GM10248 (cell line): ENCODE measurements around the gene PREX1.

Experiments used
- CTCF ChIA-PET: fragments of 300-600 bp; sonication (Branson Sonifier 250); formaldehyde crosslinking; extraction: SDS; loops from one replicate; lab custom pipeline; 2021; ENCODE audit warnings: antibody characterized with exemption; lab: Yijun Ruan, JAX
- POLR2A ChIA-PET: fragments of 350-650 bp; sonication (Branson Sonifier 250); formaldehyde crosslinking; extraction: SDS; loops from one replicate; lab custom pipeline; 2020; ENCODE audit warnings: antibody characterized with exemption; lab: Yijun Ruan, JAX
- DNase-seq: peaks from one replicate; pipeline ENCODE4 v3.0.0; 2012; ENCODE audit errors: extremely low spot score
- TF ChIP-seq, protein P1 (sequence below): IDR thresholded peaks from 2 replicates; pipeline ENCODE4 v1.5.1; 2012; ENCODE audit warnings: mild to moderate bottlenecking, low read depth; ENCODE audit errors: extremely low read depth, missing control alignments, control extremely low read depth

The PREX1 gene

GRCh38 chr20:48705240-48706115, 122.3 kb downstream of the PREX1 start:
- ChIA-PET POLR2A (no interaction called here), CTCF (interaction anchor here (0.9 to 3.5 kb wide), 4 partner anchors 11 to 201 kb away, joined by 3 to 9 read pairs (median 6); no protein-coding TSS in a partner anchor)
- TF ChIP-seq, protein P1, sequence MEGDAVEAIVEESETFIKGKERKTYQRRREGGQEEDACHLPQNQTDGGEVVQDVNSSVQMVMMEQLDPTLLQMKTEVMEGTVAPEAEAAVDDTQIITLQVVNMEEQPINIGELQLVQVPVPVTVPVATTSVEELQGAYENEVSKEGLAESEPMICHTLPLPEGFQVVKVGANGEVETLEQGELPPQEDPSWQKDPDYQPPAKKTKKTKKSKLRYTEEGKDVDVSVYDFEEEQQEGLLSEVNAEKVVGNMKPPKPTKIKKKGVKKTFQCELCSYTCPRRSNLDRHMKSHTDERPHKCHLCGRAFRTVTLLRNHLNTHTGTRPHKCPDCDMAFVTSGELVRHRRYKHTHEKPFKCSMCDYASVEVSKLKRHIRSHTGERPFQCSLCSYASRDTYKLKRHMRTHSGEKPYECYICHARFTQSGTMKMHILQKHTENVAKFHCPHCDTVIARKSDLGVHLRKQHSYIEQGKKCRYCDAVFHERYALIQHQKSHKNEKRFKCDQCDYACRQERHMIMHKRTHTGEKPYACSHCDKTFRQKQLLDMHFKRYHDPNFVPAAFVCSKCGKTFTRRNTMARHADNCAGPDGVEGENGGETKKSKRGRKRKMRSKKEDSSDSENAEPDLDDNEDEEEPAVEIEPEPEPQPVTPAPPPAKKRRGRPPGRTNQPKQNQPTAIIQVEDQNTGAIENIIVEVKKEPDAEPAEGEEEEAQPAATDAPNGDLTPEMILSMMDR: no peak
- DNase-seq: no peak

GRCh38 chr20:48704761-48705160, 123.0 kb downstream of the PREX1 start:
- DNase-seq: no peak
- ChIA-PET POLR2A (no interaction called here), CTCF (interaction anchor here (1.1 to 3.5 kb wide), 3 partner anchors 12 to 202 kb away, joined by 3 to 9 read pairs (median 8); no protein-coding TSS in a partner anchor)
- TF ChIP-seq, protein P1: no peak

GRCh38 chr20:48703511-48704219, 124.1 kb downstream of the PREX1 start:
- CTCF ChIA-PET: interaction anchor here (0.9 to 1.2 kb wide), 3 partner anchors 46 to 173 kb away, joined by 3 read pairs; no protein-coding TSS in a partner anchor
- no peak for DNase-seq
- TF ChIP-seq, protein P1: no peak
- POLR2A ChIA-PET: no interaction called here

- TF ChIP-seq, protein P1: no peak
- no peak for DNase-seq
- POLR2A ChIA-PET: no interaction called here
- CTCF ChIA-PET: interaction anchor here (0.9 kb wide), 1 partner anchor 45 kb away, joined by 3 read pairs; no protein-coding TSS in a partner anchor
Measured at GRCh38 chr20:48703107-48703506, 124.7 kb downstream of the PREX1 start.

- no peak for DNase-seq
- POLR2A ChIA-PET: no interaction called here
- TF ChIP-seq, protein P1: no peak
- CTCF ChIA-PET: interaction anchor here (0.9 kb wide), 1 partner anchor 45 kb away, joined by 3 read pairs; no protein-coding TSS in a partner anchor
Measured at GRCh38 chr20:48702455-48702913, 125.3 kb downstream of the PREX1 start.

DNA sequence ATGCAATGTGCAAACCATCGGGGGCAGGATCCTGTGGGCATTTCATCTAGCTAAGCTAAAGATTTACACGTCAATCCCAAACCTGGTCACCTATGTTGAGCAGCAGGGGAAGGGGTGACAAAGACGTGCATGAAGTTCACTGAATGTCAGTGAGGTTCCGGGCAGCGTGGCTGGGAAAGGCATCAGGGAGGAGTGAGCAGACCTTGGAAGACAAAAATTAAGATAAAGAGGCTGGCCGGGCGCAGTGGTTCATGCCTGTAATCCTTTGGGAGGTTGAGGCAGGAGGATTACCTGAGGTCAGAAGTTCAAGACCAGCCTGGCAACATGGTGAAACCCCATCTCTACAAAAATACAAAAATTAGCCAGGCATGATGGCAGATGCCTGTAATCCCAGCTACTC, 126.1 kb downstream of the PREX1 start:
- ChIA-PET POLR2A (no interaction called here), CTCF (no interaction called here)
- TF ChIP-seq, protein P1: no peak
- DNase-seq: no peak
